ENCODE data around the gene KEAP1. TPM values are rescaled to one million over a fixed set of nuclear protein-coding genes. Genes with fewer than 3 reads are reported as not detected.

Gene KEAP1
- total RNA-seq, 1 experiment from 2014 or later, result 102 TPM

DNA sequence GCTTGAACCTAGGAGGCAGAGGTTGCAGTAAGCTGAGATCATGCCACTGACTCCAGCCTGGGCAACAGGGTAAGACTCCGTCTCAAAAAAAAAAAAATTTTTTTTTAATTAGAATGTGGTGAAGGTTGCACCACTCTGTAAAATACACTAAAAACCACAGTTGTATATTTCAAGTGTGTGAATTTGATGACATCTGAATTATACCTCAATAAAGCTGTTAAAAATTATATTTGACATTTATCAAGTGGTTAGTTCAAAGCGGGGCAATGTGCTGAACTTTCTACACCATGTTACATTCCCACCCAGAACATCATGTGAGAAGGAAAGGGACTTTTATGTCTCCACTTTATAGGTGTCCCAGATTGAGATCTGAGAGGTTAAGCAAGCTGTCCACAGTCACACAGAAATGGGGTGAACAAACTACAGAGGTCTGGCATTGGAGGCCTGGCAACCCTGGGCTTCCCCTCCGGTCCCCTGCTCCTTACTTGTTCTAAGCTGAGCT, 20.0 kb upstream of the KEAP1 start:
- DNase-seq (ENCODE audit: low read depth, low spot score) (no peak), ATAC-seq (no peak)
- CTCF ChIA-PET, result interaction anchor here (0.6 to 0.7 kb wide), 2 partner anchors 11 to 38 kb away, joined by 3 to 8 read pairs; no protein-coding TSS in a partner anchor
- POLR2A ChIA-PET, result interaction anchor here (0.7 kb wide), 1 partner anchor 14 kb away, joined by 4 read pairs; no protein-coding TSS in a partner anchor
- Histone ChIP-seq H3K4me3 (ENCODE audit: low read depth in 2 of 2, low read length in 2 of 2) (no peak overlapping the region), H3K27me3 (ENCODE audit: control insufficient read depth, insufficient read depth, low read length) (no peaks in the 10 kb centered on the region), H3K4me1 (ENCODE audit: control insufficient read depth, insufficient read depth, low read length) (peaks cover 7% of the 10 kb centered on the region), H3K9me3 (ENCODE audit: control insufficient read depth, insufficient read depth, low read depth, low read length) (no peaks in the 10 kb centered on the region), H3K36me3 (ENCODE audit: control insufficient read depth, insufficient read depth, low read length) (no peaks in the 10 kb centered on the region), H3K27ac (ENCODE audit: low read length) (no peak overlapping the region)
- BruUV-seq (replicated peaks), result no TSS peak
- in situ Hi-C loops (cut with HindIII; ENCODE audit: low pct_unique_long_range_greater_than_20kb, low sequenced_read_pairs), result no loop called here
- intact Hi-C loops (cut with micrococcal nuclease; ENCODE audit: unreplicated experiment), result no loop called here
- TF ChIP-seq TCF7L2 (IDR thresholded peaks at IDR 0.05; ENCODE audit: low read depth, low read length) (no peak), SIN3A (IDR thresholded peaks at IDR 0.05; ENCODE audit: borderline replicate concordance, insufficient read depth, low read depth, low read length) (no peak), POLR2AphosphoS5 (IDR thresholded peaks at IDR 0.05; ENCODE audit: low read depth, low read length) (no peak)
- TF ChIP-seq, protein P1, sequence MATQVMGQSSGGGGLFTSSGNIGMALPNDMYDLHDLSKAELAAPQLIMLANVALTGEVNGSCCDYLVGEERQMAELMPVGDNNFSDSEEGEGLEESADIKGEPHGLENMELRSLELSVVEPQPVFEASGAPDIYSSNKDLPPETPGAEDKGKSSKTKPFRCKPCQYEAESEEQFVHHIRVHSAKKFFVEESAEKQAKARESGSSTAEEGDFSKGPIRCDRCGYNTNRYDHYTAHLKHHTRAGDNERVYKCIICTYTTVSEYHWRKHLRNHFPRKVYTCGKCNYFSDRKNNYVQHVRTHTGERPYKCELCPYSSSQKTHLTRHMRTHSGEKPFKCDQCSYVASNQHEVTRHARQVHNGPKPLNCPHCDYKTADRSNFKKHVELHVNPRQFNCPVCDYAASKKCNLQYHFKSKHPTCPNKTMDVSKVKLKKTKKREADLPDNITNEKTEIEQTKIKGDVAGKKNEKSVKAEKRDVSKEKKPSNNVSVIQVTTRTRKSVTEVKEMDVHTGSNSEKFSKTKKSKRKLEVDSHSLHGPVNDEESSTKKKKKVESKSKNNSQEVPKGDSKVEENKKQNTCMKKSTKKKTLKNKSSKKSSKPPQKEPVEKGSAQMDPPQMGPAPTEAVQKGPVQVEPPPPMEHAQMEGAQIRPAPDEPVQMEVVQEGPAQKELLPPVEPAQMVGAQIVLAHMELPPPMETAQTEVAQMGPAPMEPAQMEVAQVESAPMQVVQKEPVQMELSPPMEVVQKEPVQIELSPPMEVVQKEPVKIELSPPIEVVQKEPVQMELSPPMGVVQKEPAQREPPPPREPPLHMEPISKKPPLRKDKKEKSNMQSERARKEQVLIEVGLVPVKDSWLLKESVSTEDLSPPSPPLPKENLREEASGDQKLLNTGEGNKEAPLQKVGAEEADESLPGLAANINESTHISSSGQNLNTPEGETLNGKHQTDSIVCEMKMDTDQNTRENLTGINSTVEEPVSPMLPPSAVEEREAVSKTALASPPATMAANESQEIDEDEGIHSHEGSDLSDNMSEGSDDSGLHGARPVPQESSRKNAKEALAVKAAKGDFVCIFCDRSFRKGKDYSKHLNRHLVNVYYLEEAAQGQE (IDR thresholded peaks at IDR 0.05; ENCODE audit: insufficient read depth in 1 of 2, low read depth in 2 of 2, low read length in 1 of 2), result no peak
- TF ChIP-seq, protein P2, sequence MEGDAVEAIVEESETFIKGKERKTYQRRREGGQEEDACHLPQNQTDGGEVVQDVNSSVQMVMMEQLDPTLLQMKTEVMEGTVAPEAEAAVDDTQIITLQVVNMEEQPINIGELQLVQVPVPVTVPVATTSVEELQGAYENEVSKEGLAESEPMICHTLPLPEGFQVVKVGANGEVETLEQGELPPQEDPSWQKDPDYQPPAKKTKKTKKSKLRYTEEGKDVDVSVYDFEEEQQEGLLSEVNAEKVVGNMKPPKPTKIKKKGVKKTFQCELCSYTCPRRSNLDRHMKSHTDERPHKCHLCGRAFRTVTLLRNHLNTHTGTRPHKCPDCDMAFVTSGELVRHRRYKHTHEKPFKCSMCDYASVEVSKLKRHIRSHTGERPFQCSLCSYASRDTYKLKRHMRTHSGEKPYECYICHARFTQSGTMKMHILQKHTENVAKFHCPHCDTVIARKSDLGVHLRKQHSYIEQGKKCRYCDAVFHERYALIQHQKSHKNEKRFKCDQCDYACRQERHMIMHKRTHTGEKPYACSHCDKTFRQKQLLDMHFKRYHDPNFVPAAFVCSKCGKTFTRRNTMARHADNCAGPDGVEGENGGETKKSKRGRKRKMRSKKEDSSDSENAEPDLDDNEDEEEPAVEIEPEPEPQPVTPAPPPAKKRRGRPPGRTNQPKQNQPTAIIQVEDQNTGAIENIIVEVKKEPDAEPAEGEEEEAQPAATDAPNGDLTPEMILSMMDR (IDR thresholded peaks at IDR 0.05), result no peak

DNA sequence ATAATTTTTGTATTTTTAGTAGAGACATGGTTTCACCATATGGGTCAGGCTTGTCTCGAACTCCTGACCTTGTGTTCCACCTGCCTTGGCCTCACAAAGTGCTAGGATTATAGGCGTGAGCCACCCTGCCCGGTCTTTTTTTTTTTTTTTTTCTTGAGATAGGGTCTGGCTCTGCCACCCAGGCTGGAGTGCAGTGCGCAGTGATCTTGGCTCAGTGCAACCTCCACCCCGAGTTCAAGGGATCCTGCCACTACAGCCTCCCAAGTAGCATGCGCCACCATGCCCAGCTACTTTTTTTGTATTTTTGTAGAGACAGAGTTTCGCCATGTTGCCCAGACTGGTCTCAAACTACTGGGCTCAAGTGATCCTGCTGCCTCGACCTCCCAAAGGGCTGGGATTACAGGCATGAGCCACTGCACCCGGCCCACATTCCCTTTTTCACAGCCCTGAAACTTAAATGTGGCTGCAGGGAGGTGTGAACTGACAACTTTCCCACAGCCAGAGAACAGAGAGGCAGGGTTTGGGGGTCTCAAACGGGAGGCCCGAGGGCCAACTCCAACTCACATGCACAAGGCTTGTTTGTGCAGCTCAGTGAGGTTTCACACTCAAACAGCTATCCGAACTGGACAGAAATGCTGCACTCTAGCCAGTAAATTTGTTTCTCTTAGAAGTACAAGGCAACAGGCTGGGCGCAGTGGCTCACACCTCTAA, 18.5 kb upstream of the KEAP1 start:
- no peak for ATAC-seq
- no peak for DNase-seq (ENCODE audit: low read depth, low spot score)
- ChIA-PET POLR2A (no interaction called here), CTCF (no interaction called here)
- H3K27ac ChIP-seq (ENCODE audit: low read length), result no peak overlapping the region
- H3K4me3 ChIP-seq (ENCODE audit: low read depth in 2 of 2, low read length in 2 of 2), result no peak overlapping the region
- no TSS peak for BruUV-seq (replicated peaks)
- TF ChIP-seq SIN3A (IDR thresholded peaks at IDR 0.05; ENCODE audit: borderline replicate concordance, insufficient read depth, low read depth, low read length), result no peak
- TF ChIP-seq POLR2AphosphoS5 (IDR thresholded peaks at IDR 0.05; ENCODE audit: low read depth, low read length), result no peak
- TF ChIP-seq, protein P1 (IDR thresholded peaks at IDR 0.05; ENCODE audit: insufficient read depth in 1 of 2, low read depth in 2 of 2, low read length in 1 of 2), result no peak
- TF ChIP-seq, protein P2 (IDR thresholded peaks at IDR 0.05), result no peak
- no peak for TF ChIP-seq TCF7L2 (IDR thresholded peaks at IDR 0.05; ENCODE audit: low read depth, low read length)
- intact Hi-C loops (cut with micrococcal nuclease; ENCODE audit: unreplicated experiment) (no loop called here), in situ Hi-C loops (cut with HindIII; ENCODE audit: low pct_unique_long_range_greater_than_20kb, low sequenced_read_pairs) (no loop called here)
- no peaks in the 10 kb centered on the region for H3K9me3 ChIP-seq (ENCODE audit: control insufficient read depth, insufficient read depth, low read depth, low read length)
- H3K4me1 ChIP-seq (ENCODE audit: control insufficient read depth, insufficient read depth, low read length), result peaks cover 11% of the 10 kb centered on the region
- H3K36me3 ChIP-seq (ENCODE audit: control insufficient read depth, insufficient read depth, low read length), result no peaks in the 10 kb centered on the region; the same call in 1 of the 2 replicates
- no peaks in the 10 kb centered on the region for H3K27me3 ChIP-seq (ENCODE audit: control insufficient read depth, insufficient read depth, low read length)
